Measurements from ENCODE around the gene OTULIN. TPM values are rescaled to one million over a fixed set of nuclear protein-coding genes. Genes with fewer than 3 reads are reported as not detected.

Gene OTULIN
- total RNA-seq, 1 donor from 2014 or later = 28.1 TPM

- FAIRE-seq = no peak
- Histone ChIP-seq H3K4me3 (ENCODE audit: insufficient read depth, low read depth, low read length) (no peak overlapping the region), H3K27me3 (ENCODE audit: insufficient read depth, low read length) (no peaks in the 10 kb centered on the region), H4K20me1 (ENCODE audit: insufficient read depth, low read length) (no peaks in the 10 kb centered on the region), H3K27ac (ENCODE audit: low read depth, low read length) (no peak overlapping the region), H3K9ac (ENCODE audit: low read length) (no peak overlapping the region), H3K9me3 (ENCODE audit: insufficient read depth, low read depth, low read length) (no peaks in the 10 kb centered on the region), H3K36me3 (ENCODE audit: insufficient read depth, low read length) (peaks cover 12% of the 10 kb centered on the region), H3K4me1 (ENCODE audit: insufficient read depth, low read length) (peaks cover 9% of the 10 kb centered on the region), H2AFZ (ENCODE audit: low read depth, low read length) (no peak overlapping the region), H3K79me2 (ENCODE audit: insufficient read depth, low read length) (no peaks in the 10 kb centered on the region), H3K4me2 (ENCODE audit: low read length) (no peak overlapping the region)
- no peak for DNase-seq (ENCODE audit: low read depth)
- no peaks in the 10 kb centered on the region for H3K27me3 Mint-ChIP-seq (ENCODE audit: low read depth, unreplicated experiment)
- H3K4me1 Mint-ChIP-seq (ENCODE audit: low read depth, unreplicated experiment) = peaks cover 24% of the 10 kb centered on the region
- H3K36me3 Mint-ChIP-seq (ENCODE audit: low read depth, unreplicated experiment) = peaks cover 34% of the 10 kb centered on the region
- no peak overlapping the region for H3K4me3 Mint-ChIP-seq (ENCODE audit: unreplicated experiment)
- no peak overlapping the region for H3K27ac Mint-ChIP-seq (ENCODE audit: unreplicated experiment)
- no peak for TF ChIP-seq CTCF (IDR thresholded peaks at IDR 0.05; ENCODE audit: insufficient read depth, low read depth, low read length)
- TF ChIP-seq EZH2 (IDR thresholded peaks at IDR 0.05; ENCODE audit: insufficient read depth, low read length) = no peak
- H3K9me3 Mint-ChIP-seq (ENCODE audit: unreplicated experiment) = no peaks in the 10 kb centered on the region
These were observed 52.5 kb downstream of the OTULIN start for GRCh38 chr5:14716755-14717752.

GRCh38 chr5:14718778-14719177 is 54.3 kb downstream of the OTULIN start:
- DNase-seq (ENCODE audit: low read depth) = no peak
- H3K27me3 ChIP-seq (ENCODE audit: insufficient read depth, low read length) = no peaks in the 10 kb centered on the region
- FAIRE-seq = no peak
- Mint-ChIP-seq H3K4me1 (ENCODE audit: low read depth, unreplicated experiment) (peaks cover 28% of the 10 kb centered on the region), H3K4me3 (ENCODE audit: unreplicated experiment) (no peak overlapping the region), H3K9me3 (ENCODE audit: unreplicated experiment) (no peaks in the 10 kb centered on the region), H3K36me3 (ENCODE audit: low read depth, unreplicated experiment) (peaks cover 21% of the 10 kb centered on the region), H3K27ac (ENCODE audit: unreplicated experiment) (no peak overlapping the region), H3K27me3 (ENCODE audit: low read depth, unreplicated experiment) (no peaks in the 10 kb centered on the region)
- H2AFZ ChIP-seq (ENCODE audit: low read depth, low read length) = no peak overlapping the region
- no peaks in the 10 kb centered on the region for H3K9me3 ChIP-seq (ENCODE audit: insufficient read depth, low read depth, low read length)
- H3K36me3 ChIP-seq (ENCODE audit: insufficient read depth, low read length) = peaks cover 8% of the 10 kb centered on the region
- no peaks in the 10 kb centered on the region for H3K79me2 ChIP-seq (ENCODE audit: insufficient read depth, low read length)
- no peaks in the 10 kb centered on the region for H4K20me1 ChIP-seq (ENCODE audit: insufficient read depth, low read length)
- no peak for TF ChIP-seq EZH2 (IDR thresholded peaks at IDR 0.05; ENCODE audit: insufficient read depth, low read length)
- no peak overlapping the region for H3K27ac ChIP-seq (ENCODE audit: low read depth, low read length)
- peaks cover 9% of the 10 kb centered on the region for H3K4me1 ChIP-seq (ENCODE audit: insufficient read depth, low read length)
- H3K4me3 ChIP-seq (ENCODE audit: insufficient read depth, low read depth, low read length) = no peak overlapping the region
- no peak overlapping the region for H3K4me2 ChIP-seq (ENCODE audit: low read length)
- H3K9ac ChIP-seq (ENCODE audit: low read length) = no peak overlapping the region

- H3K27me3 ChIP-seq (ENCODE audit: insufficient read depth, low read length) = no peaks in the 10 kb centered on the region
- H3K27me3 Mint-ChIP-seq (ENCODE audit: low read depth, unreplicated experiment) = no peaks in the 10 kb centered on the region
- peak overlapping the region; percentile 41 for H3K27ac ChIP-seq (ENCODE audit: low read depth, low read length)
- peak overlapping the region; percentile 7 for H3K27ac Mint-ChIP-seq (ENCODE audit: unreplicated experiment)
- H3K9me3 ChIP-seq (ENCODE audit: insufficient read depth, low read depth, low read length) = no peaks in the 10 kb centered on the region
- TF ChIP-seq CTCF (IDR thresholded peaks at IDR 0.05; ENCODE audit: insufficient read depth, low read depth, low read length) = no peak
- TF ChIP-seq EZH2 (IDR thresholded peaks at IDR 0.05; ENCODE audit: insufficient read depth, low read length) = no peak
- peaks cover 4% of the 10 kb centered on the region for H3K36me3 ChIP-seq (ENCODE audit: insufficient read depth, low read length)
- H2AFZ ChIP-seq (ENCODE audit: low read depth, low read length) = no peak overlapping the region
- no peaks in the 10 kb centered on the region for H4K20me1 ChIP-seq (ENCODE audit: insufficient read depth, low read length)
- H3K9ac ChIP-seq (ENCODE audit: low read length) = no peak overlapping the region
- peaks cover 18% of the 10 kb centered on the region for H3K36me3 Mint-ChIP-seq (ENCODE audit: low read depth, unreplicated experiment)
- H3K4me1 ChIP-seq (ENCODE audit: insufficient read depth, low read length) = peaks cover 9% of the 10 kb centered on the region
- DNase-seq (ENCODE audit: low read depth) (peak; percentile 66), FAIRE-seq (no peak)
- H3K4me3 Mint-ChIP-seq (ENCODE audit: unreplicated experiment) = no peak overlapping the region
- H3K4me1 Mint-ChIP-seq (ENCODE audit: low read depth, unreplicated experiment) = peaks cover 20% of the 10 kb centered on the region
- no peak overlapping the region for H3K4me3 ChIP-seq (ENCODE audit: insufficient read depth, low read depth, low read length)
- H3K4me2 ChIP-seq (ENCODE audit: low read length) = peak overlapping the region; percentile 24
- no peaks in the 10 kb centered on the region for H3K79me2 ChIP-seq (ENCODE audit: insufficient read depth, low read length)
- no peaks in the 10 kb centered on the region for H3K9me3 Mint-ChIP-seq (ENCODE audit: unreplicated experiment)
These were observed 55.9 kb downstream of the OTULIN start for GRCh38 chr5:14720236-14720923.

Measured in astrocyte (in vitro differentiated cells and primary cell).